ENCODE results near the gene ERC1.

DNA sequence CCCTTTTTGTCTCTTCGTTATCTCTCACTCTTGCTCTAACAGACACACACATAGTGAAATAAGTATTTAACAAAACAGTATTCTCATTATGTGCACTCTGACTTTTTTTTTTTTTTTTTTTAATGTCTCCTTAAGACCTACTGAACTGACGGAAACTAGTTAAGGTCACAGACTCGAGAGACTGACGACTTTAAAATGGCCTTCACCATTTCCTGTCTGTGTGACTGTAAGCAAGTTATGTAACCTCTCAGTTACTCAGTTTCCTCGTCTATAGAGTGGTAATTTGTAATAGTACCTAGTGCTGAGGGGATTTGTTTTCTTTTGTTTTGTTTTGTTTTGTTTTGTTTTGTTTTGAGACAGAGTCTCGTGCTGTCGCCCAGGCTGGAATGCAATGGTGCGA is 318.6 kb downstream of the ERC1 start:
- no peak for TF ChIP-seq ZNF10 (tag by site-specific recombination; IDR thresholded peaks at IDR 0.05)
- TF ChIP-seq PRDM4 (tag by site-specific recombination; IDR thresholded peaks at IDR 0.05), result no peak
- TF ChIP-seq SALL2 (tag by site-specific recombination; IDR thresholded peaks at IDR 0.05; ENCODE audit: borderline replicate concordance), result no peak
- TF ChIP-seq, protein P1, sequence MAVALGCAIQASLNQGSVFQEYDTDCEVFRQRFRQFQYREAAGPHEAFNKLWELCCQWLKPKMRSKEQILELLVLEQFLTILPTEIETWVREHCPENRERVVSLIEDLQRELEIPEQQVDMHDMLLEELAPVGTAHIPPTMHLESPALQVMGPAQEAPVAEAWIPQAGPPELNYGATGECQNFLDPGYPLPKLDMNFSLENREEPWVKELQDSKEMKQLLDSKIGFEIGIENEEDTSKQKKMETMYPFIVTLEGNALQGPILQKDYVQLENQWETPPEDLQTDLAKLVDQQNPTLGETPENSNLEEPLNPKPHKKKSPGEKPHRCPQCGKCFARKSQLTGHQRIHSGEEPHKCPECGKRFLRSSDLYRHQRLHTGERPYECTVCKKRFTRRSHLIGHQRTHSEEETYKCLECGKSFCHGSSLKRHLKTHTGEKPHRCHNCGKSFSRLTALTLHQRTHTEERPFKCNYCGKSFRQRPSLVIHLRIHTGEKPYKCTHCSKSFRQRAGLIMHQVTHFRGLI (tag by site-specific recombination; IDR thresholded peaks at IDR 0.05), result no peak
- no peak for TF ChIP-seq ZIC2 (tag by site-specific recombination; IDR thresholded peaks at IDR 0.05)
- TF ChIP-seq SP2 (tag by site-specific recombination; IDR thresholded peaks at IDR 0.05), result no peak
- TF ChIP-seq ZBTB11 (tag by site-specific recombination; conservative IDR thresholded peaks at IDR 0.05; ENCODE audit: low read depth), result no peak
- TF ChIP-seq, protein P2, sequence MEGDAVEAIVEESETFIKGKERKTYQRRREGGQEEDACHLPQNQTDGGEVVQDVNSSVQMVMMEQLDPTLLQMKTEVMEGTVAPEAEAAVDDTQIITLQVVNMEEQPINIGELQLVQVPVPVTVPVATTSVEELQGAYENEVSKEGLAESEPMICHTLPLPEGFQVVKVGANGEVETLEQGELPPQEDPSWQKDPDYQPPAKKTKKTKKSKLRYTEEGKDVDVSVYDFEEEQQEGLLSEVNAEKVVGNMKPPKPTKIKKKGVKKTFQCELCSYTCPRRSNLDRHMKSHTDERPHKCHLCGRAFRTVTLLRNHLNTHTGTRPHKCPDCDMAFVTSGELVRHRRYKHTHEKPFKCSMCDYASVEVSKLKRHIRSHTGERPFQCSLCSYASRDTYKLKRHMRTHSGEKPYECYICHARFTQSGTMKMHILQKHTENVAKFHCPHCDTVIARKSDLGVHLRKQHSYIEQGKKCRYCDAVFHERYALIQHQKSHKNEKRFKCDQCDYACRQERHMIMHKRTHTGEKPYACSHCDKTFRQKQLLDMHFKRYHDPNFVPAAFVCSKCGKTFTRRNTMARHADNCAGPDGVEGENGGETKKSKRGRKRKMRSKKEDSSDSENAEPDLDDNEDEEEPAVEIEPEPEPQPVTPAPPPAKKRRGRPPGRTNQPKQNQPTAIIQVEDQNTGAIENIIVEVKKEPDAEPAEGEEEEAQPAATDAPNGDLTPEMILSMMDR (tag by site-specific recombination; IDR thresholded peaks at IDR 0.05), result no peak
- TF ChIP-seq ZBTB21 (tag by site-specific recombination; IDR thresholded peaks at IDR 0.05), result no peak
- TF ChIP-seq, protein P3, sequence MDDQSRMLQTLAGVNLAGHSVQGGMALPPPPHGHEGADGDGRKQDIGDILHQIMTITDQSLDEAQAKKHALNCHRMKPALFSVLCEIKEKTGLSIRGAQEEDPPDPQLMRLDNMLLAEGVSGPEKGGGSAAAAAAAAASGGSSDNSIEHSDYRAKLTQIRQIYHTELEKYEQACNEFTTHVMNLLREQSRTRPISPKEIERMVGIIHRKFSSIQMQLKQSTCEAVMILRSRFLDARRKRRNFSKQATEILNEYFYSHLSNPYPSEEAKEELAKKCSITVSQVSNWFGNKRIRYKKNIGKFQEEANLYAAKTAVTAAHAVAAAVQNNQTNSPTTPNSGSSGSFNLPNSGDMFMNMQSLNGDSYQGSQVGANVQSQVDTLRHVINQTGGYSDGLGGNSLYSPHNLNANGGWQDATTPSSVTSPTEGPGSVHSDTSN (CRISPR knock-in tag; IDR thresholded peaks at IDR 0.05), result no peak
- TF ChIP-seq ZNF521 (tag by site-specific recombination; IDR thresholded peaks at IDR 0.05), result no peak
- no peak for TF ChIP-seq ZNF645 (tag by site-specific recombination; IDR thresholded peaks at IDR 0.05)
- no peak for TF ChIP-seq ZNF791 (tag by site-specific recombination; IDR thresholded peaks at IDR 0.05)
- TF ChIP-seq TCF7L2 (IDR thresholded peaks at IDR 0.05; ENCODE audit: borderline replicate concordance, low read depth, low read length), result no peak
